OCI-LY7 (cell line): Measurements from ENCODE around the gene PMF1. TPM values are rescaled to one million over a fixed set of nuclear protein-coding genes. Genes with fewer than 3 reads are reported as not detected.

ENCODE experiments used
- BruUV-seq: library from RNA; stranded (reverse); fragments of 400-500 nt; replicated peaks from 2 replicates; lab custom pipeline; 2021; lab: Mats Ljungman, UMichigan
- CTCF ChIA-PET: fragments of 300-600 bp; sonication (Branson Sonifier 250); formaldehyde crosslinking; loops from one replicate; lab custom pipeline; 2022; ENCODE audit warnings: antibody characterized with exemption; ENCODE audit not compliant: unreplicated experiment; lab: Charles Lee
- POLR2A ChIA-PET: fragments of 300-600 bp; sonication (Branson Sonifier 250); formaldehyde crosslinking; loops from one replicate; lab custom pipeline; 2022; ENCODE audit warnings: antibody characterized with exemption; lab: Charles Lee
- DNase-seq: peaks from one replicate; pipeline ENCODE4 v3.0.0-alpha.2; 2015; ENCODE audit warnings: low spot score
- H2AFZ ChIP-seq: fragments of 200-600 bp; sonication (generic), shearing (Covaris generic); 2 replicates; pipeline ENCODE4 v1.6.1; 2014; ENCODE audit warnings: mild to moderate bottlenecking, antibody characterized with exemption, low read length, moderate library complexity
- H3K27ac ChIP-seq: fragments of 200-600 bp; sonication (generic); 2 replicates; pipeline ENCODE4 v1.5.1; 2014; ENCODE audit warnings: mixed run types, low read depth, mild to moderate bottlenecking, moderate library complexity, low read length, inconsistent platforms; ENCODE audit not compliant: poor library complexity, severe bottlenecking
- H3K36me3 ChIP-seq: fragments of 200-600 bp; sonication (generic); 2 replicates; pipeline ENCODE4 v1.6.1; 2014; ENCODE audit warnings: mild to moderate bottlenecking, antibody characterized with exemption, low read length, moderate library complexity, mixed read lengths; ENCODE audit not compliant: insufficient read depth
- H3K4me1 ChIP-seq: fragments of 200-600 bp; sonication (generic); 2 replicates; pipeline ENCODE4 v1.5.1; 2014; ENCODE audit warnings: mild to moderate bottlenecking, low read length; ENCODE audit not compliant: insufficient read depth, poor library complexity, severe bottlenecking
- H3K4me2 ChIP-seq: fragments of 200-600 bp; sonication (generic); 2 replicates; pipeline ENCODE4 v1.6.1; 2014; ENCODE audit warnings: mild to moderate bottlenecking, low read length
- H3K4me3 ChIP-seq: fragments of 200-600 bp; sonication (generic); 2 replicates; pipeline ENCODE4 v1.5.1; 2014; ENCODE audit warnings: mild to moderate bottlenecking, low read depth, low read length; ENCODE audit not compliant: poor library complexity, severe bottlenecking
- H3K79me2 ChIP-seq: fragments of 200-600 bp; sonication (generic); 2 replicates; pipeline ENCODE4 v1.6.1; 2016; ENCODE audit warnings: low read depth, mild to moderate bottlenecking, low read length, moderate library complexity, mixed read lengths; ENCODE audit not compliant: insufficient read depth
- H3K9me2 ChIP-seq: fragments of 200-600 bp; sonication (generic); 2 replicates; pipeline ENCODE4 v1.6.1; 2016; ENCODE audit warnings: mild to moderate bottlenecking, low read length, mixed read lengths; ENCODE audit not compliant: insufficient read depth
- H3K9me3 ChIP-seq: fragments of 200-600 bp; sonication (generic); 2 replicates; pipeline ENCODE4 v1.6.1; 2014; ENCODE audit warnings: mild to moderate bottlenecking, mixed run types, low read length, mixed read lengths
- H4K20me1 ChIP-seq: fragments of 200-600 bp; sonication (generic); 2 replicates; pipeline ENCODE4 v1.6.1; 2014; ENCODE audit warnings: mild to moderate bottlenecking, antibody characterized with exemption, low read length, moderate library complexity, mixed read lengths; ENCODE audit not compliant: insufficient read depth
- CTCF ChIP-seq: fragments of 200-600 bp; sonication (generic); conservative IDR thresholded peaks from 2 replicates; pipeline ENCODE4 v1.5.1; 2014; ENCODE audit warnings: mild to moderate bottlenecking, antibody characterized with exemption, low read length, moderate library complexity, mixed read lengths
- EZH2phosphoT487 ChIP-seq: fragments of 200-600 bp; sonication (generic); IDR thresholded peaks from 2 replicates; pipeline ENCODE4 v1.6.1; 2018; ENCODE audit warnings: low read depth, borderline replicate concordance, mild to moderate bottlenecking, mixed run types, antibody characterized with exemption, low read length, moderate library complexity, mixed read lengths
- intact Hi-C: fragments of 100-400 bp; cut with micrococcal nuclease; formaldehyde crosslinking; loops from one replicate; pipeline ENCODE4 v1.10.0; 2022; ENCODE audit not compliant: unreplicated experiment
- total RNA-seq, 2 experiments: library from RNA; depleted of rRNA in 1 of 2; stranded (reverse); fragments of >200 nt in 1 of 2; shearing (Covaris generic) in 1 of 2; gene quantifications; 2 replicates each; pipeline ENCODE4 v1.2.3, GENCODE V29; 2014 to 2022

Gene PMF1
- total RNA-seq, 2 experiments from 2014 or later, result 67.5 to 82.5 TPM

- BruUV-seq, result no TSS peak
- ChIA-PET POLR2A (no interaction called here), CTCF (no interaction called here)
- Histone ChIP-seq H3K9me2 (no peaks in the 10 kb centered on the region), H3K79me2 (no peaks in the 10 kb centered on the region), H4K20me1 (no peaks in the 10 kb centered on the region), H3K4me2 (no peak overlapping the region), H3K27ac (no peak overlapping the region), H2AFZ (no peak overlapping the region), H3K4me1 (no peaks in the 10 kb centered on the region), H3K36me3 (peaks cover 52% of the 10 kb centered on the region; the same call in 1 of the 2 replicates), H3K9me3 (no peaks in the 10 kb centered on the region), H3K4me3 (no peak overlapping the region)
- TF ChIP-seq EZH2phosphoT487 (no peak), CTCF (no peak)
- no peak for DNase-seq
- intact Hi-C loops, result no loop called here
These were observed 23.4 kb downstream of the PMF1 start for GRCh38 chr1:156236164-156236563.

GRCh38 chr1:156238248-156238647 is 25.4 kb downstream of the PMF1 start:
- H3K4me1 ChIP-seq, result no peaks in the 10 kb centered on the region
- no peaks in the 10 kb centered on the region for H3K79me2 ChIP-seq
- H3K9me2 ChIP-seq, result no peaks in the 10 kb centered on the region
- DNase-seq, result no peak
- no peaks in the 10 kb centered on the region for H3K9me3 ChIP-seq
- no peak overlapping the region for H3K4me2 ChIP-seq
- TF ChIP-seq CTCF, result no peak
- TF ChIP-seq EZH2phosphoT487, result no peak
- H3K36me3 ChIP-seq, result peaks cover 52% of the 10 kb centered on the region; the same call in 1 of the 2 replicates
- no peak overlapping the region for H3K27ac ChIP-seq
- ChIA-PET CTCF (no interaction called here), POLR2A (interaction anchor here (0.6 kb wide), 1 partner anchor 44 kb away, joined by 3 read pairs; no protein-coding TSS in a partner anchor)
- no TSS peak for BruUV-seq
- intact Hi-C loops, result no loop called here
- H4K20me1 ChIP-seq, result no peaks in the 10 kb centered on the region
- no peak overlapping the region for H2AFZ ChIP-seq
- H3K4me3 ChIP-seq, result no peak overlapping the region

- POLR2A ChIA-PET, result no interaction called here
- Histone ChIP-seq H3K9me2 (no peaks in the 10 kb centered on the region), H4K20me1 (no peaks in the 10 kb centered on the region; the same call in 1 of the 2 replicates), H3K4me2 (no peak overlapping the region), H3K4me3 (no peak overlapping the region), H3K4me1 (no peaks in the 10 kb centered on the region), H3K27ac (no peak overlapping the region), H3K79me2 (no peaks in the 10 kb centered on the region), H3K9me3 (no peaks in the 10 kb centered on the region), H3K36me3 (peaks cover 32% of the 10 kb centered on the region; the same call in 1 of the 2 replicates), H2AFZ (no peak overlapping the region)
- intact Hi-C loops, result no loop called here
- CTCF ChIA-PET, result no interaction called here
- no TSS peak for BruUV-seq
- no peak for DNase-seq
- no peak for TF ChIP-seq CTCF
- no peak for TF ChIP-seq EZH2phosphoT487
These were observed 28.6 kb downstream of the PMF1 start for GRCh38 chr1:156241311-156241811.
